Hepatocyte (in vitro differentiated cells): ENCODE results near the gene B4GALT2. TPM values are rescaled to one million over a fixed set of nuclear protein-coding genes. Genes with fewer than 3 reads are reported as not detected.
A peak's percentile ranks its signal among the peaks of the same experiment; 100 is the strongest.

Source experiments
- DNase-seq: peaks from one replicate; pipeline ENCODE4 v3.0.0-alpha.2; 2016; ENCODE audit warnings: low spot score
- H2AFZ ChIP-seq: fragments of 200-600 bp; sonication (generic); 2 replicates; pipeline ENCODE4 v1.6.0; 2016; ENCODE audit warnings: antibody characterized with exemption, mild to moderate bottlenecking
- H3K27ac ChIP-seq: fragments of 200-600 bp; sonication (generic); 2 replicates; pipeline ENCODE4 v1.5.1; 2016; ENCODE audit warnings: mild to moderate bottlenecking
- H3K27me3 ChIP-seq: fragments of 200-600 bp; sonication (generic); 2 replicates; pipeline ENCODE4 v1.6.1; 2016
- H3K36me3 ChIP-seq: fragments of 200-600 bp; sonication (generic); replicated peaks from 2 replicates; pipeline ENCODE4 v1.5.1; 2016; ENCODE audit warnings: low read depth; ENCODE audit not compliant: insufficient read depth
- H3K4me1 ChIP-seq: fragments of 200-600 bp; sonication (generic); 2 replicates; pipeline ENCODE4 v1.5.1; 2016; ENCODE audit warnings: mild to moderate bottlenecking, moderate library complexity; ENCODE audit not compliant: insufficient read depth
- H3K4me2 ChIP-seq: fragments of 200-600 bp; sonication (generic); 2 replicates; pipeline ENCODE4 v1.6.0; 2016
- H3K4me3 ChIP-seq: fragments of 200-600 bp; sonication (generic); 2 replicates; pipeline ENCODE4 v1.5.1; 2016; ENCODE audit warnings: mild to moderate bottlenecking
- H3K79me2 ChIP-seq: fragments of 200-600 bp; sonication (generic); 2 replicates; pipeline ENCODE4 v1.6.0; 2017; ENCODE audit warnings: mild to moderate bottlenecking
- H3K9me2 ChIP-seq: fragments of 200-600 bp; sonication (generic); replicated peaks from 2 replicates; pipeline ENCODE4 v1.6.0; 2017; ENCODE audit warnings: mild to moderate bottlenecking; ENCODE audit not compliant: insufficient read depth
- H3K9me3 ChIP-seq: fragments of 200-600 bp; sonication (generic); 2 replicates; pipeline ENCODE4 v1.5.1; 2016; ENCODE audit warnings: low read depth, mild to moderate bottlenecking
- H4K20me1 ChIP-seq: fragments of 200-600 bp; sonication (generic); 2 replicates; pipeline ENCODE4 v1.6.0; 2016; ENCODE audit warnings: mild to moderate bottlenecking; ENCODE audit not compliant: insufficient read depth, poor library complexity, severe bottlenecking
- CTCF ChIP-seq: fragments of 200-600 bp; sonication (generic); IDR thresholded peaks from 2 replicates; pipeline ENCODE4 v1.5.1; 2016; ENCODE audit warnings: antibody characterized with exemption, mild to moderate bottlenecking; ENCODE audit not compliant: poor library complexity
- EZH2 ChIP-seq: fragments of 200-600 bp; sonication (generic); IDR thresholded peaks from 2 replicates; pipeline ENCODE4 v1.6.1; 2016; ENCODE audit warnings: antibody characterized with exemption, mild to moderate bottlenecking, borderline replicate concordance
- EZH2phosphoT487 ChIP-seq: fragments of 200-600 bp; sonication (generic); IDR thresholded peaks from one replicate; pipeline ENCODE4 v1.6.1; 2018; ENCODE audit warnings: antibody characterized with exemption, mild to moderate bottlenecking, low read depth, moderate library complexity; ENCODE audit not compliant: unreplicated experiment, severe bottlenecking
- WGBS: methylation state at CpG from one replicate; pipeline ENCODE4 v1.1.6; 2016; ENCODE audit warnings: low lambda C conversion rate; ENCODE audit errors: missing lambda C conversion rate; 5-methylcytosine and 5-hydroxymethylcytosine counted together
- polyA plus RNA-seq: library from polyadenylated mRNA; unstranded; fragments of >200 nt; fragmentation: Nextera tagmentation; extraction: Ambion mirVana; gene quantifications from 2 replicates; pipeline ENCODE4 v1.2.1, GENCODE V29; 2016
- total RNA-seq: library from RNA; depleted of rRNA; stranded (reverse); fragments of >200 nt; gene quantifications from 2 replicates; pipeline ENCODE4 v1.2.3, GENCODE V29; 2014

B4GALT2 gene
- total and polyA plus RNA-seq, 2 experiments from 2014 or later: 48.2 to 68.8 TPM

GRCh38 chr1:43996733-43997115, 17.7 kb downstream of the B4GALT2 start:
- no peak overlapping the region for H3K4me2 ChIP-seq
- TF ChIP-seq EZH2 (no peak), EZH2phosphoT487 (no peak), CTCF (no peak)
- 69% methylated on average over 6 of the region's 6 CpGs for WGBS
- DNase-seq: no peak
- no peaks in the 10 kb centered on the region for H3K9me3 ChIP-seq
- peaks cover 13% of the 10 kb centered on the region for H3K4me1 ChIP-seq
- H2AFZ ChIP-seq: no peak overlapping the region
- H3K27me3 ChIP-seq: no peaks in the 10 kb centered on the region
- no peaks in the 10 kb centered on the region for H3K36me3 ChIP-seq
- H4K20me1 ChIP-seq: no peaks in the 10 kb centered on the region
- H3K27ac ChIP-seq: peak overlapping the region; percentile 7
- peaks cover 5% of the 10 kb centered on the region for H3K79me2 ChIP-seq
- H3K4me3 ChIP-seq: no peak overlapping the region
- no peaks in the 10 kb centered on the region for H3K9me2 ChIP-seq

- Histone ChIP-seq H3K4me3 (no peak overlapping the region), H3K4me1 (peaks cover 13% of the 10 kb centered on the region), H3K9me2 (no peaks in the 10 kb centered on the region), H3K9me3 (no peaks in the 10 kb centered on the region), H3K4me2 (no peak overlapping the region), H4K20me1 (no peaks in the 10 kb centered on the region), H3K79me2 (peaks cover 5% of the 10 kb centered on the region), H2AFZ (no peak overlapping the region), H3K27ac (peak overlapping the region; percentile 35), H3K36me3 (no peaks in the 10 kb centered on the region), H3K27me3 (no peaks in the 10 kb centered on the region)
- DNase-seq: peak; percentile 60
- 78% methylated on average over 22 of the region's 22 CpGs for WGBS
- TF ChIP-seq EZH2phosphoT487: no peak
- TF ChIP-seq CTCF: no peak
- TF ChIP-seq EZH2: no peak
Measured at GRCh38 chr1:43997295-43997999, 18.4 kb downstream of the B4GALT2 start.

- WGBS: 90% methylated on average over 11 of the region's 11 CpGs
- TF ChIP-seq EZH2phosphoT487 (no peak), CTCF (no peak), EZH2 (no peak)
- Histone ChIP-seq H3K79me2 (peaks cover 2% of the 10 kb centered on the region), H3K9me2 (no peaks in the 10 kb centered on the region), H3K27ac (peak overlapping the region; percentile 35), H3K36me3 (no peaks in the 10 kb centered on the region), H3K4me1 (peaks cover 10% of the 10 kb centered on the region), H3K27me3 (no peaks in the 10 kb centered on the region), H2AFZ (no peak overlapping the region), H4K20me1 (no peaks in the 10 kb centered on the region), H3K9me3 (no peaks in the 10 kb centered on the region), H3K4me2 (no peak overlapping the region), H3K4me3 (no peak overlapping the region)
- no peak for DNase-seq
Measured at GRCh38 chr1:43998000-43998378, 19.0 kb downstream of the B4GALT2 start.
